HepG2 (cell line): ENCODE measurements around the gene NFE2L2. TPM values are rescaled to one million over a fixed set of nuclear protein-coding genes. Genes with fewer than 3 reads are reported as not detected.

Experiments
- ATAC-seq: fragments of 200-7000 bp; cut with Tn5 transposase; 3 replicates; pipeline ENCODE4 v1.9.1; 2020; ENCODE audit warnings: mild to moderate bottlenecking, moderate library complexity
- BruUV-seq: library from RNA; stranded (reverse); fragments of 400-500 nt; replicated peaks from 2 replicates; lab custom pipeline; 2021; lab: Mats Ljungman, UMichigan
- CTCF ChIA-PET: fragments of 300-600 bp; formaldehyde crosslinking; extraction: SDS; loops from one replicate; lab custom pipeline; 2021; ENCODE audit warnings: low total read pairs, inconsistent platforms, low intra/inter-chr PET ratio; lab: Yijun Ruan, JAX
- POLR2A ChIA-PET: fragments of 350-600 bp; sonication (Branson Sonifier 250); formaldehyde crosslinking; loops from one replicate; lab custom pipeline; 2020; ENCODE audit warnings: antibody characterized with exemption, inconsistent platforms; lab: Yijun Ruan, JAX
- DNase-seq: peaks from one replicate; pipeline ENCODE4 v3.0.0-alpha.2; 2015; ENCODE audit warnings: low spot score
- FAIRE-seq: peaks from 3 replicates; lab custom pipeline; 2011; peaks lifted over from hg19 to GRCh38; lab: Jason Lieb, UNC
- H2AFZ ChIP-seq: one replicate; pipeline ENCODE4 v1.6.1; 2011; ENCODE audit warnings: low read length, inconsistent platforms
- H3K27ac ChIP-seq: fragments of 300-600 bp; 3 replicates; pipeline ENCODE4 v1.8.0; 2011; ENCODE audit warnings: mixed run types, mild to moderate bottlenecking, mixed read lengths, low read length, inconsistent platforms; ENCODE audit not compliant: insufficient read depth; ENCODE audit errors: extremely low read length
- H3K27me3 ChIP-seq, 2 experiments: fragments of 200-600 bp in 1 of 2; 2 replicates in 1 of 2; 3 replicates in 1 of 2; pipeline versions ENCODE4 v1.6.0 to v1.8.0; 2011; ENCODE audit warnings: low read length in 2 of 2, mild to moderate bottlenecking in 2 of 2, moderate library complexity in 2 of 2, inconsistent platforms in 1 of 2; ENCODE audit not compliant: insufficient read depth in 2 of 2, control insufficient read depth in 1 of 2
- H3K36me3 ChIP-seq, 2 experiments: fragments of 200-600 bp in 1 of 2; replicated peaks in 1 of 2; 2 replicates in 1 of 2; 3 replicates in 1 of 2; pipeline versions ENCODE4 v1.5.1 to v1.8.0; 2011; ENCODE audit warnings: low read length in 2 of 2, inconsistent platforms in 1 of 2; ENCODE audit not compliant: insufficient read depth in 2 of 2, control insufficient read depth in 1 of 2
- H3K4me1 ChIP-seq: 2 replicates; pipeline ENCODE4 v1.5.1; 2012; ENCODE audit warnings: low read length, inconsistent platforms; ENCODE audit not compliant: insufficient read depth
- H3K4me2 ChIP-seq: 2 replicates; pipeline ENCODE4 v1.6.0; 2011; ENCODE audit warnings: low read depth, low read length, inconsistent platforms
- H3K4me3 ChIP-seq, 3 experiments: fragments of 200-600 bp in 1 of 3; sonication (generic), shearing (Covaris generic) in 1 of 3; replicated peaks in 1 of 3; 2 replicates each; pipeline ENCODE4 v1.5.1; 2011 to 2016; ENCODE audit warnings: low read length in 3 of 3, inconsistent platforms in 2 of 3, low read depth in 2 of 3, mild to moderate bottlenecking in 2 of 3, control low read depth in 1 of 3, mixed read lengths in 1 of 3; ENCODE audit not compliant: insufficient read depth in 1 of 3
- H3K79me2 ChIP-seq: one replicate; pipeline ENCODE4 v1.6.1; 2011; ENCODE audit warnings: low read length, inconsistent platforms; ENCODE audit not compliant: insufficient read depth
- H3K9ac ChIP-seq: 2 replicates; pipeline ENCODE4 v1.6.0; 2011; ENCODE audit warnings: mild to moderate bottlenecking, low read depth, low read length, inconsistent platforms; ENCODE audit not compliant: insufficient read depth
- H3K9me3 ChIP-seq: 2 replicates; pipeline ENCODE4 v1.5.1; 2012; ENCODE audit warnings: mild to moderate bottlenecking, low read length
- H4K20me1 ChIP-seq: 2 replicates; pipeline ENCODE4 v1.6.0; 2011; ENCODE audit warnings: inconsistent platforms, mild to moderate bottlenecking, low read length, moderate library complexity; ENCODE audit not compliant: insufficient read depth
- ARID2 ChIP-seq: sonication (generic); formaldehyde crosslinking; IDR thresholded peaks from 2 replicates; pipeline ENCODE4 v1.8.1; 2022; ENCODE audit warnings: mild to moderate bottlenecking, missing genetic modification reagents, borderline replicate concordance
- RBFOX2 ChIP-seq: fragments of 200-400 bp; formaldehyde crosslinking; IDR thresholded peaks from 2 replicates; pipeline ENCODE4 v1.6.1; 2017; ENCODE audit warnings: low read depth, mild to moderate bottlenecking, low read length
- SMARCC2 ChIP-seq: fragments of 450-650 bp; IDR thresholded peaks from 2 replicates; pipeline ENCODE4 v1.6.1; 2017; ENCODE audit warnings: antibody characterized with exemption, mild to moderate bottlenecking
- TEAD2 ChIP-seq: sonication (generic); formaldehyde crosslinking; IDR thresholded peaks from 2 replicates; pipeline ENCODE4 v1.9.0; 2021; ENCODE audit warnings: missing genetic modification reagents
- TGIF2 ChIP-seq: IDR thresholded peaks from 2 replicates; pipeline ENCODE4 v1.6.1; 2016; ENCODE audit warnings: control low read depth, missing compliant biosample characterization
- ZNF513 ChIP-seq: sonication (generic); formaldehyde crosslinking; conservative IDR thresholded peaks from 2 replicates; pipeline ENCODE4 v1.5.0; 2020; ENCODE audit warnings: missing genetic modification reagents
- ZSCAN9 ChIP-seq: IDR thresholded peaks from 2 replicates; pipeline ENCODE4 v1.6.1; 2016; ENCODE audit warnings: borderline replicate concordance
- WGBS: methylation state at CpG from one replicate; pipeline ENCODE4 v1.1.6; 2017; ENCODE audit warnings: low lambda C conversion rate; 5-methylcytosine and 5-hydroxymethylcytosine counted together
- in situ Hi-C: cut with HindIII; loops from 2 replicates; pipeline ENCODE4 v1.10.0; 2017; ENCODE audit warnings: low pct_unique_long_range_greater_than_20kb; ENCODE audit not compliant: extremely low pct_ligation_motif_present
- intact Hi-C: fragments of 100-400 bp; cut with micrococcal nuclease; formaldehyde crosslinking; loops from one replicate; pipeline ENCODE4 v1.10.0; 2022; ENCODE audit not compliant: unreplicated experiment
- polyA plus RNA-seq, 8 experiments: library from polyadenylated mRNA; depleted of rRNA in 3 of 8; stranded (reverse) in 7 of 8; unstranded in 1 of 8; fragments of >200 nt; fragmentation: Illumina TruSeq in 4 of 8; extraction: Trizol in 4 of 8; gene quantifications; 2 replicates each; pipeline versions ENCODE4 v1.2.1 to v1.2.3, GENCODE V29; 2011 to 2016; ENCODE audit warnings: low read depth in 4 of 8, missing spikeins in 1 of 8, mixed read lengths in 1 of 8; ENCODE audit not compliant: insufficient read depth in 1 of 8
- total RNA-seq, 5 experiments: library from RNA; depleted of rRNA; stranded (reverse); fragments of >200 nt; fragmentation: Illumina TruSeq; extraction: Trizol; gene quantifications; 2 replicates each; pipeline ENCODE4 v1.2.3, GENCODE V29; 2016; ENCODE audit warnings: low read depth in 1 of 5

The NFE2L2 gene
- total and polyA plus RNA-seq, 2 of the 13 experiments (the other 11 are each of a cell fraction or from before 2014, with no cell fraction given): 84.6 to 215 TPM

GRCh38 chr2:177262092-177262491 lies 2.4 kb downstream of the NFE2L2 start:
- H2AFZ ChIP-seq: no peak overlapping the region
- DNase-seq (no peak), ATAC-seq (no peak)
- peaks cover 75% of the 10 kb centered on the region for H3K79me2 ChIP-seq
- peak overlapping the region; percentile 96 for H3K4me2 ChIP-seq
- peak overlapping the region; percentile 94 to 99 (median 98); a peak in 5 of 6 replicates for H3K4me3 ChIP-seq
- no TSS peak for BruUV-seq
- peaks cover 61% of the 10 kb centered on the region for H4K20me1 ChIP-seq
- peak overlapping the region; percentile 100 for H3K27ac ChIP-seq
- H3K36me3 ChIP-seq: peaks cover 0 to 8% of the 10 kb centered on the region in 2 experiments; a peak in 2 of 5 replicates
- POLR2A ChIA-PET: interaction anchor here (5.2 kb wide), 1 partner anchor 97 kb away, joined by 81 read pairs; no protein-coding TSS in a partner anchor
- in situ Hi-C loops: loop anchor here (5.0 kb wide), 4 partner anchors 50 to 130 kb away; partner anchors contain the start of genes AGPS and HNRNPA3
- no peaks in the 10 kb centered on the region; a peak in 1 of 5 replicates for H3K27me3 ChIP-seq
- H3K9ac ChIP-seq: peak overlapping the region; percentile 100
- intact Hi-C loops: loop anchor here (5.0 kb wide), 2 partner anchors 35 to 155 kb away; no protein-coding TSS in a partner anchor
- CTCF ChIA-PET: interaction anchor here (3.5 kb wide), 1 partner anchor 71 kb away, joined by 24 read pairs; no protein-coding TSS in a partner anchor
- TF ChIP-seq ARID2 (CRISPR knock-in tag): 0 out of 2 replicates have a peak, but pooled peaks have one; percentile 1
- TF ChIP-seq ZSCAN9 (CRISPR knock-in tag): 0 out of 2 replicates have a peak, but pooled peaks have one; percentile 54
- 0 out of 2 replicates have a peak, but pooled peaks have one; percentile 45 for TF ChIP-seq RBFOX2
- TF ChIP-seq ZNF513: no peak
- TF ChIP-seq TGIF2: no peak
- no peak for TF ChIP-seq TEAD2 (CRISPR knock-in tag)
- no peak for TF ChIP-seq SMARCC2
- TF ChIP-seq, all 625 proteins: peak for 3
- no peak for FAIRE-seq
- 1% methylated on average over 2 of the region's 2 CpGs for WGBS
- Histone ChIP-seq H3K9me3 (no peaks in the 10 kb centered on the region), H3K4me1 (peaks cover 66% of the 10 kb centered on the region)
